ENCODE data around the gene GRID1.

GRID1 gene

GRCh38 chr10:85598646-85599045 lies 767.9 kb downstream of the GRID1 start:
- H3K27me3 ChIP-seq (ENCODE audit: control insufficient read depth in 1 of 2, insufficient read depth in 1 of 2, low read length in 2 of 2) = no peaks in the 10 kb centered on the region
- no peak overlapping the region for H3K27ac ChIP-seq (ENCODE audit: low read length, poor library complexity, severe bottlenecking)
- no peak overlapping the region for H3K4me3 ChIP-seq (ENCODE audit: insufficient read depth in 1 of 2, low read depth in 1 of 2, low read length in 2 of 2)
- H3K4ac ChIP-seq (ENCODE audit: low read depth in 1 of 2, low read length in 2 of 2) = no peak overlapping the region
- H3K4me2 ChIP-seq (ENCODE audit: low read length, poor library complexity, severe bottlenecking) = no peak overlapping the region
- no peak overlapping the region for H2BK5ac ChIP-seq (ENCODE audit: low read depth, low read length, poor library complexity, severe bottlenecking)
- no peaks in the 10 kb centered on the region for H3K9me3 ChIP-seq (ENCODE audit: control insufficient read depth, low read length)
- 85% methylated on average over 6 of the region's 6 CpGs for WGBS
- DNase-seq = no peak
- H2AFZ ChIP-seq (ENCODE audit: low read depth, low read length) = no peak overlapping the region
- peaks cover 2% of the 10 kb centered on the region for H3K4me1 ChIP-seq (ENCODE audit: control insufficient read depth, insufficient read depth, low read depth, low read length)
- no peak overlapping the region for H4K8ac ChIP-seq (ENCODE audit: low read length)
- no peak overlapping the region for H2BK12ac ChIP-seq (ENCODE audit: low read length in 2 of 2)
- no peak overlapping the region for H2BK120ac ChIP-seq (ENCODE audit: low read depth, low read length)
- no peak overlapping the region for H2AK5ac ChIP-seq (ENCODE audit: low read length, severe bottlenecking)
- no peak overlapping the region for H2BK15ac ChIP-seq (ENCODE audit: low read depth, poor library complexity, severe bottlenecking)
- H4K91ac ChIP-seq (ENCODE audit: low read length) = no peak overlapping the region
- no peak overlapping the region for H3K18ac ChIP-seq (ENCODE audit: low read depth in 1 of 2, low read length in 2 of 2)
- H3K9ac ChIP-seq (ENCODE audit: low read length) = no peak overlapping the region
- H3K23ac ChIP-seq (ENCODE audit: low read length in 2 of 2) = no peak overlapping the region
- H3K36me3 ChIP-seq (ENCODE audit: control insufficient read depth in 1 of 2, insufficient read depth in 2 of 2, low read depth in 1 of 2, low read length in 2 of 2) = no peaks in the 10 kb centered on the region
- H3K14ac ChIP-seq (ENCODE audit: low read length in 2 of 2) = no peak overlapping the region
- no peaks in the 10 kb centered on the region for H3K79me1 ChIP-seq (replicated peaks; ENCODE audit: low read length, poor library complexity, severe bottlenecking)

GRCh38 chr10:85597006-85597405 lies 769.6 kb downstream of the GRID1 start:
- no peak overlapping the region for H3K23ac ChIP-seq (ENCODE audit: low read length in 2 of 2)
- H2AFZ ChIP-seq (ENCODE audit: low read depth, low read length) = no peak overlapping the region
- H2AK5ac ChIP-seq (ENCODE audit: low read length, severe bottlenecking) = no peak overlapping the region
- H3K27ac ChIP-seq (ENCODE audit: low read length, poor library complexity, severe bottlenecking) = no peak overlapping the region
- H2BK120ac ChIP-seq (ENCODE audit: low read depth, low read length) = no peak overlapping the region
- 83% methylated on average over 3 of the region's 5 CpGs for WGBS
- H3K14ac ChIP-seq (ENCODE audit: low read length in 2 of 2) = no peak overlapping the region
- no peak overlapping the region for H3K9ac ChIP-seq (ENCODE audit: low read length)
- H3K4me1 ChIP-seq (ENCODE audit: control insufficient read depth, insufficient read depth, low read depth, low read length) = peaks cover 2% of the 10 kb centered on the region
- no peak for DNase-seq
- no peak overlapping the region for H2BK15ac ChIP-seq (ENCODE audit: low read depth, poor library complexity, severe bottlenecking)
- no peaks in the 10 kb centered on the region for H3K9me3 ChIP-seq (ENCODE audit: control insufficient read depth, low read length)
- H3K79me1 ChIP-seq (replicated peaks; ENCODE audit: low read length, poor library complexity, severe bottlenecking) = no peaks in the 10 kb centered on the region
- no peak overlapping the region for H4K8ac ChIP-seq (ENCODE audit: low read length)
- no peak overlapping the region for H2BK5ac ChIP-seq (ENCODE audit: low read depth, low read length, poor library complexity, severe bottlenecking)
- H4K91ac ChIP-seq (ENCODE audit: low read length) = no peak overlapping the region
- H3K36me3 ChIP-seq (ENCODE audit: control insufficient read depth in 1 of 2, insufficient read depth in 2 of 2, low read depth in 1 of 2, low read length in 2 of 2) = no peaks in the 10 kb centered on the region
- H3K18ac ChIP-seq (ENCODE audit: low read depth in 1 of 2, low read length in 2 of 2) = no peak overlapping the region
- no peak overlapping the region for H3K4me2 ChIP-seq (ENCODE audit: low read length, poor library complexity, severe bottlenecking)
- H3K27me3 ChIP-seq (ENCODE audit: control insufficient read depth in 1 of 2, insufficient read depth in 1 of 2, low read length in 2 of 2) = no peaks in the 10 kb centered on the region
- H3K4ac ChIP-seq (ENCODE audit: low read depth in 1 of 2, low read length in 2 of 2) = no peak overlapping the region
- no peak overlapping the region for H3K4me3 ChIP-seq (ENCODE audit: insufficient read depth in 1 of 2, low read depth in 1 of 2, low read length in 2 of 2)
- no peak overlapping the region for H2BK12ac ChIP-seq (ENCODE audit: low read length in 2 of 2)

GRCh38 chr10:85596389-85596788 lies 770.2 kb downstream of the GRID1 start:
- 81% methylated on average over 2 of the region's 2 CpGs for WGBS
- Histone ChIP-seq H3K4me3 (ENCODE audit: insufficient read depth in 1 of 2, low read depth in 1 of 2, low read length in 2 of 2) (no peak overlapping the region), H3K9ac (ENCODE audit: low read length) (no peak overlapping the region), H2BK120ac (ENCODE audit: low read depth, low read length) (no peak overlapping the region), H2BK5ac (ENCODE audit: low read depth, low read length, poor library complexity, severe bottlenecking) (no peak overlapping the region), H3K18ac (ENCODE audit: low read depth in 1 of 2, low read length in 2 of 2) (no peak overlapping the region), H2BK12ac (ENCODE audit: low read length in 2 of 2) (no peak overlapping the region), H3K27ac (ENCODE audit: low read length, poor library complexity, severe bottlenecking) (no peak overlapping the region), H3K4me2 (ENCODE audit: low read length, poor library complexity, severe bottlenecking) (no peak overlapping the region), H4K91ac (ENCODE audit: low read length) (peak overlapping the region; percentile 72), H3K36me3 (ENCODE audit: control insufficient read depth in 1 of 2, insufficient read depth in 2 of 2, low read depth in 1 of 2, low read length in 2 of 2) (no peaks in the 10 kb centered on the region), H3K14ac (ENCODE audit: low read length in 2 of 2) (peak overlapping the region in 1 of 2 experiments; percentile 86), H3K79me1 (replicated peaks; ENCODE audit: low read length, poor library complexity, severe bottlenecking) (no peaks in the 10 kb centered on the region), H3K4ac (ENCODE audit: low read depth in 1 of 2, low read length in 2 of 2) (no peak overlapping the region), H2AFZ (ENCODE audit: low read depth, low read length) (no peak overlapping the region), H2BK15ac (ENCODE audit: low read depth, poor library complexity, severe bottlenecking) (no peak overlapping the region), H3K9me3 (ENCODE audit: control insufficient read depth, low read length) (no peaks in the 10 kb centered on the region), H2AK5ac (ENCODE audit: low read length, severe bottlenecking) (no peak overlapping the region), H3K27me3 (ENCODE audit: control insufficient read depth in 1 of 2, insufficient read depth in 1 of 2, low read length in 2 of 2) (no peaks in the 10 kb centered on the region), H3K4me1 (ENCODE audit: control insufficient read depth, insufficient read depth, low read depth, low read length) (peaks cover 2% of the 10 kb centered on the region), H3K23ac (ENCODE audit: low read length in 2 of 2) (no peak overlapping the region), H4K8ac (ENCODE audit: low read length) (no peak overlapping the region)
- no peak for DNase-seq

DNA sequence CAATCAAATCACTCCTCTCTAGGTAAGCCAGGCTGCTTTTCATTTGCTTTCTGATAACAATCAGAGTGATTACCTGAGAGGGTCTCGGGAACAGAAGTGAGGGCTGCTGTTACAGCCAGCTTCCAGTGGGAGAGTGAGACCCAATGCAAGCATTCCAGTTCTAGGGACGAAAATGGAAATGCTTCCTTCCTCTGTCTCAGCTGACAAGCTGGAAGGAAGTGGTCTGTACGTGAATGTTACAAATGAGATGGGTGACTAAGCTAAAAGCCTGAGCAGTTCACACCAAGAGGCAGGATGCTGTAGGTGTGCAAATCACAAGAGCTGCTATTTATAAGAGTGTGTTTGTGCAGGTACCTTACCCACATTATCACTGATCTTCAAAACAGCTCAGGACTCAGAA lies 772.4 kb downstream of the GRID1 start:
- Histone ChIP-seq H3K4me3 (ENCODE audit: insufficient read depth in 1 of 2, low read depth in 1 of 2, low read length in 2 of 2) (no peak overlapping the region), H3K4me2 (ENCODE audit: low read length, poor library complexity, severe bottlenecking) (no peak overlapping the region), H3K14ac (ENCODE audit: low read length in 2 of 2) (no peak overlapping the region), H3K9me3 (ENCODE audit: control insufficient read depth, low read length) (no peaks in the 10 kb centered on the region), H3K9ac (ENCODE audit: low read length) (no peak overlapping the region), H2BK5ac (ENCODE audit: low read depth, low read length, poor library complexity, severe bottlenecking) (no peak overlapping the region), H3K27me3 (ENCODE audit: control insufficient read depth in 1 of 2, insufficient read depth in 1 of 2, low read length in 2 of 2) (no peaks in the 10 kb centered on the region), H3K18ac (ENCODE audit: low read depth in 1 of 2, low read length in 2 of 2) (peak overlapping the region in 1 of 2 experiments; percentile 29), H2AK5ac (ENCODE audit: low read length, severe bottlenecking) (no peak overlapping the region), H3K27ac (ENCODE audit: low read length, poor library complexity, severe bottlenecking) (no peak overlapping the region), H4K91ac (ENCODE audit: low read length) (no peak overlapping the region), H3K4ac (ENCODE audit: low read depth in 1 of 2, low read length in 2 of 2) (no peak overlapping the region), H2AFZ (ENCODE audit: low read depth, low read length) (no peak overlapping the region), H3K23ac (ENCODE audit: low read length in 2 of 2) (no peak overlapping the region), H2BK120ac (ENCODE audit: low read depth, low read length) (no peak overlapping the region), H2BK15ac (ENCODE audit: low read depth, poor library complexity, severe bottlenecking) (no peak overlapping the region), H3K79me1 (replicated peaks; ENCODE audit: low read length, poor library complexity, severe bottlenecking) (no peaks in the 10 kb centered on the region), H3K36me3 (ENCODE audit: control insufficient read depth in 1 of 2, insufficient read depth in 2 of 2, low read depth in 1 of 2, low read length in 2 of 2) (no peaks in the 10 kb centered on the region), H2BK12ac (ENCODE audit: low read length in 2 of 2) (peak overlapping the region in 1 of 2 experiments; percentile 50), H4K8ac (ENCODE audit: low read length) (no peak overlapping the region), H3K4me1 (ENCODE audit: control insufficient read depth, insufficient read depth, low read depth, low read length) (peaks cover 2% of the 10 kb centered on the region)
- DNase-seq = no peak
- WGBS = 28% methylated on average over 3 of the region's 3 CpGs

Measured in mesenchymal stem cell (in vitro differentiated cells and primary cell).